ENCODE results near the gene GART. TPM values are rescaled to one million over a fixed set of nuclear protein-coding genes. Genes with fewer than 3 reads are reported as not detected.

Gene GART
- total RNA-seq, 1 donor from 2014 or later, result 42.7 TPM

GRCh38 chr21:33557447-33557846, 15.5 kb upstream of the GART start:
- ATAC-seq (no peak), DNase-seq (ENCODE audit: missing footprints) (no peak)
- intact Hi-C loops (cut with DNase I), result no loop called here

- ATAC-seq, result no peak
- intact Hi-C loops (cut with DNase I), result no loop called here
- no peak for DNase-seq (ENCODE audit: missing footprints)
Observed at GRCh38 chr21:33554982-33555344, 13.0 kb upstream of the GART start.

GRCh38 chr21:33554236-33554981, 12.5 kb upstream of the GART start:
- no peak for ATAC-seq
- intact Hi-C loops (cut with DNase I), result no loop called here

GRCh38 chr21:33552999-33553598, 11.2 kb upstream of the GART start:
- no peak for DNase-seq (ENCODE audit: missing footprints)
- ATAC-seq, result no peak
- intact Hi-C loops (cut with DNase I), result no loop called here

More at GRCh38 chr21:33554236-33554981, 12.5 kb upstream of the GART start:
- no peak for DNase-seq (ENCODE audit: missing footprints)

- intact Hi-C loops (cut with DNase I), result no loop called here
- DNase-seq (ENCODE audit: missing footprints), result no peak
- peak; percentile 48 for ATAC-seq
Observed at GRCh38 chr21:33552093-33552998, 10.4 kb upstream of the GART start.

- ATAC-seq (no peak), DNase-seq (ENCODE audit: missing footprints) (no peak)
- intact Hi-C loops (cut with DNase I), result no loop called here
Observed at GRCh38 chr21:33551664-33552063, 9.7 kb upstream of the GART start.

- DNase-seq (ENCODE audit: missing footprints), result no peak
- intact Hi-C loops (cut with DNase I), result no loop called here
- ATAC-seq, result no peak
Observed at GRCh38 chr21:33550772-33551660, 9.1 kb upstream of the GART start.

GRCh38 chr21:33549848-33550771, 8.2 kb upstream of the GART start:
- DNase-seq (ENCODE audit: missing footprints), result no peak
- ATAC-seq, result no peak
- intact Hi-C loops (cut with DNase I), result no loop called here

DNA sequence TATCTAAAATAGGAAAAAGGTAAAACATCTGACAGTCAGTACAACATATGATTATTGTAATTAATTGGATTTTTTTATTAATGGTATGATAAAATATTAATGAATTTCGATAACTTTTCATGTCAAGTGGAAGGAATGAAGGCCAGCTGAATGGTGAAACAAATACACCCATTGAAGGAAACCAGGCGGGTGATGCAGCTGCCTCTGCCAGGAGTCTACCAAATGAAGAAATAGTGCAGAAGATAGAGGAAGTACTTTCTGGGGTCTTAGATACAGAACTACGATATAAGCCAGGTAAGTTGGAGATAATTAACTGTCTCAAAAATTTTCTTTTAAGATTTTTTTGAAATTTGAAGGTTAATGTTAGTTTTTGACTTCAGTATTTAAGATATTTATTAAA, 4.2 kb upstream of the GART start:
- DNase-seq (ENCODE audit: missing footprints) (no peak), ATAC-seq (no peak)
- intact Hi-C loops (cut with DNase I), result no loop called here

DNA sequence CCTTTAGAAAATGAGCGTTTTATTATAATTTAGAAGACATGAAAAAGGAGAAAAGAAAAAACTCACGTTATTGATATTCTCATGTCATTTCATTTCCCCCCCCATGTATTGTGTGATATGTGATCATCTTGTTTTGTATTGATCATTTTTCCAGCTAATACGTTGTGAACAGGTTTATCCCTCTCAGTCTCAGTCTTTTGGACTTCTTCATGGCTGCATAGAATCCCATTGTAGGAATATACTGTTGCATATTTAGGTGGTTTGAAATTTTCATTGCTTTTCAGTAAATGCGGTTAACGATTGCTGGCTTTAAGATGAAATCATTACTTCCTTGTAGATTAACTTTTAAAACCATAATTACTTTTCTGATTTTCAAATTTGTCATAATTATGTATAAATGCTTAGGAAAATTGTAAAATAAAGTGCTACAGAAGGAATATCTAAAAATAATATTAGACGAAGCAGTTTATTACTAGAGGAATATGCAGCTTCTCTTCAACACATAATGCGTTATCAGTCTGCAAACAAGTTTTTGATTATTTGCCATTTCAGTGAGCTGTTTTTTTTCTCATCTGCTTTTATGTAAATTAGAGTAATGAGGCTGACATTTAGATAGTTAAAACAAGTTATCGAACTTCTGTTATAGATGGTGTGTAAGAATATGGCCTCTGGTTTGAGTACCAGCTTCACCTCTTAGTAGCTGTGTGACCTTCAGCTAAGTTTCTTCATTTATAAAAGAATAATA, 2.7 kb upstream of the GART start:
- no peak for ATAC-seq
- DNase-seq (ENCODE audit: missing footprints), result no peak
- intact Hi-C loops (cut with DNase I), result loop anchor here (5.0 kb wide), 1 partner anchor 43 kb away; the partner anchor contains the start of gene DONSON

DNA sequence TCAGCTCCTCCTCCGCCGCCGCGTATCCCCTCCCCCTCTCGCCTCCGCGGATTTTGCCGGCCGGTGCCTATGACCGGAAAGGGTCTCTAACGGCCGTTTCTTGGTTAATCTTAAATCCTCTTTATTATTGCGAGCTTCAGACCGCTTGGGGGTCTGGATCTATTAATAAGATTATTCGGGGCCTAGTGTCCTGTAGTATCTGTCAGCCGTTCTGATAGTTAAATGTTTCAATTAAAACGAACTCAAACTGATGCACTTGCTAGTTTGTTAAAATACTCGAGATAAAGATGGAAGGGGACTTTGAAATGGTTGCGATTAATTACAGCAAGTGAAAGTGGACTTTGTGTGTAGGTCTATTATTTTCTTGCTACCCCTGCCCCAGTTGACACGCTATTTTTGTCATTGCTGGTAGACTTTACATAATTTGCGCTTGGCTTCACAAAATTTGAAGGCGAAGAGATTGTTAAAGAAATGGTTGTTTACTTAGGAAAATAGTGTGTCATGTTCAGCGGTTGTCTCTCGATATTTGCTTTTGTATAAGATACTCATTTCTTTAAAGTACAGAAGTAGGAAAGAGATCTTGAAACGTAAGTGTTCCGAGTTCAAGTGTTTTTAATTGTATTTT, 1.7 kb upstream of the GART start:
- intact Hi-C loops (cut with DNase I), result loop anchor here (2.0 to 5.0 kb wide), 2 partner anchors 44 to 65 kb away; partner anchors contain the start of genes DONSON and TMEM50B
- peak; percentile 81 for DNase-seq (ENCODE audit: missing footprints)
- peak; percentile 27 for ATAC-seq

- ATAC-seq (peak; percentile 99), DNase-seq (ENCODE audit: missing footprints) (peak; percentile 100)
- intact Hi-C loops (cut with DNase I), result loop anchor here (2.0 to 5.0 kb wide), 2 partner anchors 44 to 64 kb away; partner anchors contain the start of genes DONSON and TMEM50B
Observed at GRCh38 chr21:33542640-33543504, 955 bp upstream of the GART start, which contains the start of gene SON. Gene SON, plus strand, starts transcription at chr21:33543038. Its CDS starts 55 bp downstream, at chr21:33543093.

DNA sequence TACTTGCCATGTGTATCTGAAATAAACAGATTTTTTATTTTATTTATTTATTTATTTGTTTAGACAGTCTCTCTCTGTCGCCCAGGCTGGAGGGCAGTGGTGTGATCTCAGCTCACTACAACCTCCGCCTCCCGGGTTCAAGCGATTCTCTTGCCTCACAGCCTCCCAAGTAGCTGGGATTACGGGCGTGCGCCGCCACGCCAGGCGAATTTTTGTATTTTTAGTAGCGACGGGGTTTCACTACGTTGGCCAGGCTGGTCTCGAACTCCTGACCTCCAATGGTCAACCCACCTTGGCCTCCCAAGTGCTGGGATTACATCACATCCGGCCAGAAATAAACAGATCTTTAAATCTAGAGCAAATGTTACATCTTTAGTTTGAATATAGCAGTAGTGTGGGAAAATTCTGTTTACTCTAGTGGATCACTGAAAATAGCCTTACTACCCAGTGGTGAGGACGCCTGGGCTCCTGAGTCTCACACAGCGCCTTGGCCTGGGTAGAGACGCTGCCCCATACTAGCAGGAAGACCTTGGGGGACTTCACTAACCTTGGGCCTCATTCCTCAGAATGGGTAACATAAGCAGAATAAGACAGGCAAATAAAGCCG, 709 bp downstream of the GART start:
- DNase-seq (ENCODE audit: missing footprints), result no peak
- ATAC-seq, result no peak
- intact Hi-C loops (cut with DNase I), result loop anchor here (5.0 kb wide), 1 partner anchor 46 kb away; the partner anchor contains the start of gene DONSON

DNA sequence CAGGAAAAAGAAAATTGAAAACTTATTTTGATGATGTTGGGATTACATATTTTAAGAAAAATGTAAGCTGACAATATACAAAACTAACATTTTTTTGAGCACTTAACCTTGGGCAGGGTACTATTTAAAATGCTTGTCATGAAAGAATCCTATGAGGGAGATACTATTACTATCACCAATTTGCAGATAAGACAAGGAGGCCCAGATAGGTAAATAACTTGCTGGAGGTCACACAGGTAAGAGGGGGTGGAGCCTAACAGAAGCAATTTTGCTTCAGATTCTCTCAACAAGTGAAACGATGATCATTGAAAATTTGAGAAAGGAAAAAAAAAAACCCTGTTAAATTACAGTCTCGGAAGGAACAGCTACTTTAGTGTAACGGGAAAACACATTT, 1.2 kb downstream of the GART start:
- intact Hi-C loops (cut with DNase I), result loop anchor here (5.0 kb wide), 1 partner anchor 47 kb away; the partner anchor contains the start of gene DONSON
- DNase-seq (ENCODE audit: missing footprints) (no peak), ATAC-seq (no peak)

GRCh38 chr21:33539616-33540015, 2.3 kb downstream of the GART start:
- ATAC-seq (no peak), DNase-seq (ENCODE audit: missing footprints) (no peak)
- intact Hi-C loops (cut with DNase I), result loop anchor here (5.0 kb wide), 1 partner anchor 48 kb away; the partner anchor contains the start of gene DONSON
